ENCODE results near the gene LRRC23.
"Not testable (repeated sequence)": the region's sequence is repeated elsewhere in the genome, so short reads cannot be mapped to it uniquely, and the experiment has no call there.

The LRRC23 gene, protein sequence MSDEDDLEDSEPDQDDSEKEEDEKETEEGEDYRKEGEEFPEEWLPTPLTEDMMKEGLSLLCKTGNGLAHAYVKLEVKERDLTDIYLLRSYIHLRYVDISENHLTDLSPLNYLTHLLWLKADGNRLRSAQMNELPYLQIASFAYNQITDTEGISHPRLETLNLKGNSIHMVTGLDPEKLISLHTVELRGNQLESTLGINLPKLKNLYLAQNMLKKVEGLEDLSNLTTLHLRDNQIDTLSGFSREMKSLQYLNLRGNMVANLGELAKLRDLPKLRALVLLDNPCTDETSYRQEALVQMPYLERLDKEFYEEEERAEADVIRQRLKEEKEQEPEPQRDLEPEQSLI

DNA sequence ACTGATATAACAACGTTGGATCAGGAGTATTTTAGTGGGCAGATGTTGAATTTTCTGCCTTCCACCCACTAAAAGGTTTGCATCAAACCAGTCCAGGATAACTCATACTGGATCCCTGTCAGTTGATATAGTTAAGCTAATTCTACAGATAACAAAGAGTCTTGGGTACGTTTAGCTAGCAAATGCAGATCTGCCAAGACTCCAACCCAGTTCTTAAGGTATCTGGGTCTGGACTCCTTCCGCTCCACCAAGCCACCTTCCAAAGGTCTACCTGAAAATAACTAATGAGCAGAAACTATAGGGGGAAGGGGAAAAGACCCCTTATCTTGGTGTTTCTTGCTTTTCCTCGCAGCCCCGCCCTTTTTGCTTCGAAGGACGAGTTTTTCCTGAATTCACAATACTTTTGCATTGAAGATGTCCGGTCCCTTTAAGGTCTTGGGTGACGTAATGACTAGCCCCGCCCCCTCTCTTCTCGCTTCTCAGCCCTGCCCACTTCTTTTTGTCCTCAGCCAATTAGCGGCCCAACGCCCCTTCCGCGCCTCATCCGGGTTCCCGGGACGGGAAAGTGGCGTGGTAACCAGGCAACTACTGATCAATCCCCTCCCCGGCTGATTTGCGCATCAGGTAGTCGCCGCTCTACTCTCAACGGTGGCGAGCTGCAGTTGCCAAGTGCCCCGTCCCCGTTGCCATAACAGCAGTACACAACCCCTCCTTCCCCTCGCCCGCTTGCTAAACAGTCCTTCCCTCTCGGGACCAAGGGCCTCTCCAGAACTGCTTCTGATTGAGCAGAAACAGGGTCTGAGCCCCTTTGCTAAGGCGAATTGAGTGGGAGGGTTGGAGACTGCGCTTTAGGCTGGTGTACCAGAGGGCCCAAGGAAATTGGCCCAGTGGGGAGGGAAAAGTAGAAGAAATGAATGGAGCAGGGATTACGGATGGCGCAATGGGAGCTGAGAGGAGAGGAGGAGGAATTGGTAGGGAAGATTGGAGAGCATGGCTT, at the start of gene LRRC23:
TSS of gene LRRC23 (plus strand) at position 543 of the 997 bp plus-strand sequence. CDS start 812 bp downstream, outside the sequence.
- peak; percentile 91 for DNase-seq (ENCODE audit: low spot score)

DNA sequence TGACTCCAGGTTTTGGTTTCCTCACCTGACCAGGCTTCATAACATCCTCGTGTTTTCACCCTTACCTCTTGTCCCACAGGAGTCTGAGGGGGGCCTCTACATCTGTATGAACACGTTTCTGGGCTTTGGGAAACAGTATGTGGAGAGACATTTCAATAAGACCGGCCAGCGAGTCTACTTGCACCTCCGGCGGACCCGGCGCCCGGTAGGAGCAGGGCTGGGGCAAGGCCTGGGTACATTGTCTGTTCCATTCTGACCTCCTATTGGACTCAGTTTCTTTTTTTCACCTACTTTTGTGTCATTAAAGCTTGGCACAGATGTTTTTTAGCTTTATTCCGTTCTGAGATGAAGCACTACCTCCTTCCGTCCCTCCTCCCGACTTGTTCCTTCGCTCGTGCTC, 49.3 kb upstream of the LRRC23 start:
- no peak for DNase-seq (ENCODE audit: low spot score)

DNA sequence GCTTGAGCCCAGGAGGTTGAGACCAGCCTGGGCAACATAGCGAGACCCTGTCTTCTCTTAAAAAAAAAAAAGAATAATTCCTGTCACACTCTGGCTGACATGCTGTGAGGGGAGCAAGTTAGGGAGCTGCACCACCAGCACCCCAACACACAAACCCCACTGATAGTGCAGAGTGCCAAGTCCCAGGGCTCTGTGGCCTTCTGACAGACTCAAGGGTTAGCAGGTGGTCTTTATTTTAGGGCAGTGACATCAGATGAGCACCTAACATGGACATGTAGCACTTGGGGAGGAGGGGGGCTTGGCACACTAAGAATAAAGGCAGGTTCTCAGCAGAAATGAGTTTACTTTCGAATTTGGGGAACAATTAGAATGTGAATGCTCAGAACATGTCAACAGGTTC, 45.8 kb upstream of the LRRC23 start:
- DNase-seq (ENCODE audit: low spot score): no peak

DNA sequence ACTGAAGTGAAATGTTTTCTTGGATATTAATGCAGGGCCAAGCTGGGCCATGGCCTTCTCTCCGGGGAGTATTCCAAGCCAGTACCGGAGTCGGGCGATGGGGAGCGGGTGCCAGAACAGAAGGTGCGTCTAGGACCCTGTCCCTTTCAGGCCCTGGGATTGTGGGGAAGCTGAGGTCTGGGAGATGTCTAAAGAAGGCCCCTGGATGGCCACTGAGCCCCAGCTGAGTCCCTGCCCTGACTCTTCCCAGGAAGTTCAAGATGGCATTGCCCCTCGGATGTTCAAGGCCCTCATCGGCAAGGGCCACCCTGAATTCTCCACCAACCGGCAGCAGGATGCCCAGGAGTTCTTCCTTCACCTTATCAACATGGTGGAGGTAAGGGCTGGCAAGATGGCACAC, 44.5 kb upstream of the LRRC23 start:
- DNase-seq (ENCODE audit: low spot score): no peak

DNA sequence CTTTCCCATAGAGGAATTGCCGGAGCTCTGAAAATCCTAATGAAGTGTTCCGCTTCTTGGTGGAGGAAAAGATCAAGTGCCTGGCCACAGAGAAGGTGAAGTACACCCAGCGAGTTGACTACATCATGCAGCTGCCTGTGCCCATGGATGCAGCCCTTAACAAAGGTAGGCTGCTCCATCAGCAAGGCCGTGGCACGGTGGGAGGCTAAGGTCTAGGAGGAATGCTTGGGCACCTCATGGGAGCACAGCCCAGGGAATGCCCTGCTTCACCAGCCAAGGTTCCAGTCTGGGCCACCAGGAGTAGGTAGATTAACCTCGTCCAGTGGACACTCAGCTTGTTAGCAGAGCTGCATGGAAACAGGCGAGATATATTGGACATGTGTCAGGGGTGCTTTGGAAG, 43.7 kb upstream of the LRRC23 start:
- DNase-seq (ENCODE audit: low spot score): no peak

DNA sequence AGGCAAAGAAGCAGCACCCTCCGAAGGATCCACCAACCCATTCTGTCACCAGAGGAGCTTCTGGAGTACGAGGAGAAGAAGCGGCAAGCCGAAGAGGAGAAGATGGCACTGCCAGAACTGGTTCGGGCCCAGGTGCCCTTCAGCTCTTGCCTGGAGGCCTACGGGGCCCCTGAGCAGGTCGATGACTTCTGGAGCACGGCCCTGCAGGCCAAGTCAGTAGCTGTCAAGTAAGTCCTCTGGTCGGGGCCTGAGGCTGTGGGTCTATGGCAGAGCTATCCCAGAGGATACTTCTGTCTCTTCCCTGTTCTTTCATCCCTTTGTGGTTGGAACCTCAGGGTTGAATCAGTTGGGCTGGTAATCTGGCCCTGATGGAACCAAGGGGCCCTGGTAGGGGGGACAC, 43.2 kb upstream of the LRRC23 start:
- DNase-seq (ENCODE audit: low spot score): no peak

DNA sequence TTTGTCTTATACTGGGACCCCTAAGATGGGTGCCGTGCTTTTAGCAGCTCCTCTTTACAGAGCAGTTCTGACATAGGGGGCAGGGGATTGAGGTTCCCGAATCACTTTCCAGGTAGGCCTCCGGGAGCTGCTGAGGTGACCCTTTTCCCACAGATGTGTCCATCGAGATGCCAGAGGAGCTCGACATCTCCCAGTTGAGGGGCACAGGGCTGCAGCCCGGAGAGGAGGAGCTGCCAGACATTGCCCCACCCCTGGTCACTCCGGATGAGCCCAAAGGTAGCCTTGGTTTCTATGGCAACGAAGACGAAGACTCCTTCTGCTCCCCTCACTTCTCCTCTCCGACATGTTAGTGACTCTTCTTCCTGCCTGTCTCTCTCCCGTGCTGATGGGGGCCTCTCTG, 41.6 kb upstream of the LRRC23 start:
- DNase-seq (ENCODE audit: low spot score): no peak

DNA sequence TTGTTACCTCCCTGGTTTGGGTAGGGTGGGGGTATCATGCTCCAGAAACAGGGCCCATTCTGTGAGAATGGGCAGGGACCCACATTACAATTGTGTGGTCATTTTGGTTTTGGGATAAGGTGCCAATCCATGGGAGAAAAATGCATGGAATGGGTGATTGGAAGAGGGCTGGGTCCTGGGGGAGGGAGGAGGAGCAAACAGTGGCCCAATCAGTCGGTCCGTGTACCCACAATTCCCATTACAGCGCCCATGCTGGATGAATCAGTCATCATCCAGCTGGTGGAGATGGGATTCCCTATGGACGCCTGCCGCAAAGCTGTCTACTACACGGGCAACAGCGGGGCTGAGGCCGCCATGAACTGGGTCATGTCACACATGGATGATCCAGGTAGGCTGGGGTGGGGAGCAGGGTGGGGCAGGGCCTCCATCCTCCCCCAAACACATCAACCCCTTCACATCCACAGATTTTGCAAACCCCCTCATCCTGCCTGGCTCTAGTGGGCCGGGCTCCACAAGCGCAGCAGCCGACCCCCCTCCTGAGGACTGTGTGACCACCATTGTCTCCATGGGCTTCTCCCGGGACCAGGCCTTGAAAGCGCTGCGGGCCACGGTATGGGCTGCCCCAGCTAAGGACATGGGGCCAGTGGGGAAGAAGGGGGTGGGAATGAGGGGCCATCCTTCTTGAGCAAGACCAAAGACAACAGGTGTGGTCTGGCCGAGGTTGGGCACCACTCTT, 40.9 kb upstream of the LRRC23 start:
- peak; percentile 10 for DNase-seq (ENCODE audit: low spot score)

DNA sequence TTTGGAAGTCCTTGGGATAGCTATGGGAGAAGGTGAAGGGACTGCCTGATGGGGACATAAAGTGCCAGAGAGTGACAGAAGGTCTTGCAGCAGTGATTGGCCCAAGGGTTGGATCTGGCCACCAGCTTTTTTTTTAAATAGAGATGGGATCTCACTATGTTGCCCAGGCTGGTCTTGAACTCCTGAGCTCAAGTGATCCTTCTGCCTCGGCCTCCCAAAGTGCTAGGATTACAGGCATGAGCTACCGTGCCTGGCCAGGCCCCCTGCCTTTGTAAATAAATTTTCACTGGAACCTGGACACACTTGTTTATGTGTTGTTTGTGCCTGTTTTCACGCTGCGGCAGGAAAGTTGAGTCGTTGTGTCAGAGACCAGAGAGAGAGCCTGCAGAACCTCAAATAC, 39.3 kb upstream of the LRRC23 start:
- not testable (repeated sequence) for DNase-seq (ENCODE audit: low spot score)

DNA sequence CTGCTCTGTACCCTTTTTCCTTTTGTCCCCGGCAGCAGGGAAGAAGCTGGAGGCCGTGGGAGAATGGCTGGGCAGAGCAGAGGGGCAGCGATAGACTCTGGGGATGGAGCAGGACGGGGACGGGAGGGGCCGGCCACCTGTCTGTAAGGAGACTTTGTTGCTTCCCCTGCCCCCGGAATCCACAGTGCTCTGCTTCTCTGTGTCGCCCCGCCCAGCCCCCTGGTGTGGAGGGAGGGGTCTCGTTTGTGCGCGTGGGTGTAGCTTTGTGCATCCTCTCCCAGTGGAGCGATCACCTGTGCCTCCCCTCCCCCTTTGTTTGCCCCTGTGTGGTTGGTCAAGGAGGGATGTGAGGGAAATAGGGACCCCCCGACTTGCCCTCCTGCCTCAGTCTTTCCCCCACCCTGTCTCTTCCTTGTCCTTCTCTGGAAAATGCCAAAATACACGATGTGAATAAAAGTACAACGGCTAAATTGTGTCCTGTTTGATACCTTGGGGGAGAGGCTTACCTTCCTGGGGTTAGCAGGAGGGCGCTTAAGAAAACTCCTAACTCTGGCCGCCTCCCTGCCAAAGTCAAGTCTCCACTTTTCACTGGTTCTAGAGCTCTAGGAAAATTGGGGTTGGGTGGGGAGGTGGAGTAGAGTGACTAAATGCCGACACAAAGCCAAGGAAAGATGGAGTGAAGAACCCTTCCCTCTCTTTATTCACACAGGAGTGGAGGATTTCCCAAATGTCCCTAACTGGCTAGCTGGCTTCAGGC, 38.3 kb upstream of the LRRC23 start:
- no peak for DNase-seq (ENCODE audit: low spot score)

DNA sequence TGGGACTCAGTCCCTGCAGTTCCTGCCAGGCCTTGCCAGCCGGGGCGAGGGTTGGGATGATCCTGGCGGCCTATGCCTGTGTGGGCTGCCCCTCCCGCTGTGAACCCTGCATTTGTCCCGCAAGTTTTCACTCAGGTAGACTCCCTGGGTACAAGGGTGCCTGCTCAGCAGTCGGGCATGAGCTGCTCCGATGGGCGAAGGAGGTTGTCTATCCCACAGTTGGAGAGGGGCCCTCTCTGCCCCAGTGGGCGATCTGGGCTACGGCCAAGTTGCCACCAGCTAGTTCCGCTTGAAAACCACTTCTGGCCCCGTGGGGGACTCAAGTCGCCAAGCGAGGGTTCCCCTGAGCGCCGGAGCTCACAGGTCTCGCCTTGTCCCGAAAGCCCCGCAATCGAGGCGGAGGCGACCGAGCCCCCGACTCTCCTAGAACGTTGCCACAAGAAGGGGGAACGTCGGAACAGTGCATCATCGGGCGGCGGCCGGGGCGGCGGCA, 37.7 kb upstream of the LRRC23 start:
- DNase-seq (ENCODE audit: low spot score): no peak

DNA sequence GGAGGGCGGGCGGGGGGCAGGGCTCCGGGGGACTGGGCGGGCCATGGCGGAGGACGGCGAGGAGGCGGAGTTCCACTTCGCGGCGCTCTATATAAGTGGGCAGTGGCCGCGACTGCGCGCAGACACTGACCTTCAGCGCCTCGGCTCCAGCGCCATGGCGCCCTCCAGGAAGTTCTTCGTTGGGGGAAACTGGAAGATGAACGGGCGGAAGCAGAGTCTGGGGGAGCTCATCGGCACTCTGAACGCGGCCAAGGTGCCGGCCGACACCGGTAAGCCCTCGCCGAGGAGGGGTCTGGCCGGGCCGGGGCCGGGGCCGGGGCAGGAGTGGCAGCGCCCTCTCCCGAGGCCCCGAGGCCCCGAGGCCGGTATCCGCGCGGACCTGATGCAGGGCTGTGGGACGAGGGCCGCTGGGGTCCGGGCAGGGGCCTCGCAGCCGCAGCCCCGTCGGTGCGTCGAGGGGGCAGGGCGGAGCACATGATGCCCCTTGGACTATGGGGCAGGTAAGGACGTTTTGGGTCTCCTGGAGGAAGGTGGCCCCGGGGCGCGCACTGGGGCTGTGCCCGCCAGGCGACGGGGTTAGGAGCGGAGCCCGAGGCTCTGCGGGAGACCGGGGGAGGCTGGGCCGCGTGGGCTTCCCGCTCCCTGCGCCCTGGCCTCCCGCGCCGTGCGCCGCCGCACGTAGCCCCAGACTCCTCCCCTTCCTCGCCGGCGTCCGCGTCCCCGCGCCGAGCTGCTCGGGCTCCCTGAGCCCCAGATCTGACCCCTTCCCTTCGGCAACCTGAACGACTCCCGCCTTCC, 37.0 kb upstream of the LRRC23 start, which contains the start of gene TPI1:
TSS of gene TPI1 (plus strand) at position 119 of the 798 bp plus-strand sequence. CDS start at position 155, 36 bp downstream.
- DNase-seq (ENCODE audit: low spot score): peak; percentile 98

DNA sequence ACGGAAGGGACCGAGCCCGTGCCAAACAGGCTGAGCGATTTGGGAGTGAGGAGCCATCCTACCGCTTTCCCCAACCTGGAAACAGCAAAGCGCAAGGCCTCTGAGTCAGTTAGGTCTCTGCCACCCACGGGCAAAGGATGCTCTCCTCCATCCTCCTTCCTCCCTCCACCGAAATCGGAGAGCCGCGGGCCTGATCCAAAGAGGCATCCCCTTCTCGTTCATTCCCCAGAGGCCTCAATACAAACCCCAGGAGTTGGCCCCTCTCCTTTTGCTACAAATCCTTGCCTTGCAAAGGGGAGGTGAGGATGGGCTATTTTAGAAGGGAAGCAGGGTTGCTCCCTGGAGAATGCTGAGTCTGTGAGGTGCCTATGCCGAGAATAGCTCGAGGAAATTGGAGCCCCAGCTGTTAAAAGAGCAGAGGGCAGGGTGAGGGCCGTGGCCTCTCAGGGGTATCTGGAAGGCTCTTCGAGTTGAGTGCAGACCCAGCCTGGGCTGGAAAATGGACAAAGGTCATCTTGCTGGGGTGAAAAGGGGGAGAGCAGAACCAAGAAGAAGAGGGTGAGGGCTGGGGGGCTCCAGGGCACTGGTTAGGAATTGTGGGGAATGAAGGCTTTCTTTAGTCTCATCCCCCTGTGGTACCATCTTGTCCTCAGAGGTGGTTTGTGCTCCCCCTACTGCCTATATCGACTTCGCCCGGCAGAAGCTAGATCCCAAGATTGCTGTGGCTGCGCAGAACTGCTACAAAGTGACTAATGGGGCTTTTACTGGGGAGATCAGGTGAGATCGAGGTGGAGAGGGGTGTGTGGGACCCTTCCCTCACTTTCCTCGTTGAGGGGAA, 36.2 kb upstream of the LRRC23 start:
- no peak for DNase-seq (ENCODE audit: low spot score)

DNA sequence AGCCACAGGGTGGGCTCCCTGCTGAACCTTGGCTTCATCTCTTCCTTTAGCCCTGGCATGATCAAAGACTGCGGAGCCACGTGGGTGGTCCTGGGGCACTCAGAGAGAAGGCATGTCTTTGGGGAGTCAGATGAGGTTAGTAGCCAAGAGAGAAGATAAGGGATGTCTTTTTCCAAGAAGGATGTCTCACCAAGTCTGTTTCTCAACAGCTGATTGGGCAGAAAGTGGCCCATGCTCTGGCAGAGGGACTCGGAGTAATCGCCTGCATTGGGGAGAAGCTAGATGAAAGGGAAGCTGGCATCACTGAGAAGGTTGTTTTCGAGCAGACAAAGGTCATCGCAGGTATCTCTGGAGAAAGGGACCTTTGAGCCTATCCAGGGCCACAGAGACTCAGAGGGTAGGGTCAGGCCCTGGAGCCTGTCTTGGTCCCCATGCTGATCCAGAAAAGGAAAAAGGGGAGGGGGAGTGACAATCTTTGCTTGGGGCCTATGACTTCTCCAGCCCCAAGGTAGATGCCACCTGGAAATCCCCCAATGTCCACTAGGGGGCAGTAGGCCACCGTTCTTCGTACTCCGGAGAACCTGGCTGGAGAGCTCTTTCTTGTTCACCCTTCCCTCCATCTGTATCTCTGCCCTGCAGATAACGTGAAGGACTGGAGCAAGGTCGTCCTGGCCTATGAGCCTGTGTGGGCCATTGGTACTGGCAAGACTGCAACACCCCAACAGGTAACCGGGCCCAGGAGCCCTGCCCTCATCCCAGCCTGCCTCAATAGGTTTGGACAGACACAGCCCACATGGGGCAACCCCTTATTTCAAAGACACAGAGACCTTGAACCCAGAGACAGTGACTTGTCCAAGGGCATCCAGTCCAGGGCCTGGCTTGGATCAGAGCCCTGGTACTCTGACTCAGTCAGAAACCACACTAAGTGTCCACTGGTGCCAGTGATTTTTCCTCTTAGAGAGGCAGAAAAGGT, 35.3 kb upstream of the LRRC23 start:
- peak; percentile 69 for DNase-seq (ENCODE audit: low spot score)

DNA sequence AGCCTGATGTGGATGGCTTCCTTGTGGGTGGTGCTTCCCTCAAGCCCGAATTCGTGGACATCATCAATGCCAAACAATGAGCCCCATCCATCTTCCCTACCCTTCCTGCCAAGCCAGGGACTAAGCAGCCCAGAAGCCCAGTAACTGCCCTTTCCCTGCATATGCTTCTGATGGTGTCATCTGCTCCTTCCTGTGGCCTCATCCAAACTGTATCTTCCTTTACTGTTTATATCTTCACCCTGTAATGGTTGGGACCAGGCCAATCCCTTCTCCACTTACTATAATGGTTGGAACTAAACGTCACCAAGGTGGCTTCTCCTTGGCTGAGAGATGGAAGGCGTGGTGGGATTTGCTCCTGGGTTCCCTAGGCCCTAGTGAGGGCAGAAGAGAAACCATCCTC, 34.3 kb upstream of the LRRC23 start:
- DNase-seq (ENCODE audit: low spot score): not testable (repeated sequence)

DNA sequence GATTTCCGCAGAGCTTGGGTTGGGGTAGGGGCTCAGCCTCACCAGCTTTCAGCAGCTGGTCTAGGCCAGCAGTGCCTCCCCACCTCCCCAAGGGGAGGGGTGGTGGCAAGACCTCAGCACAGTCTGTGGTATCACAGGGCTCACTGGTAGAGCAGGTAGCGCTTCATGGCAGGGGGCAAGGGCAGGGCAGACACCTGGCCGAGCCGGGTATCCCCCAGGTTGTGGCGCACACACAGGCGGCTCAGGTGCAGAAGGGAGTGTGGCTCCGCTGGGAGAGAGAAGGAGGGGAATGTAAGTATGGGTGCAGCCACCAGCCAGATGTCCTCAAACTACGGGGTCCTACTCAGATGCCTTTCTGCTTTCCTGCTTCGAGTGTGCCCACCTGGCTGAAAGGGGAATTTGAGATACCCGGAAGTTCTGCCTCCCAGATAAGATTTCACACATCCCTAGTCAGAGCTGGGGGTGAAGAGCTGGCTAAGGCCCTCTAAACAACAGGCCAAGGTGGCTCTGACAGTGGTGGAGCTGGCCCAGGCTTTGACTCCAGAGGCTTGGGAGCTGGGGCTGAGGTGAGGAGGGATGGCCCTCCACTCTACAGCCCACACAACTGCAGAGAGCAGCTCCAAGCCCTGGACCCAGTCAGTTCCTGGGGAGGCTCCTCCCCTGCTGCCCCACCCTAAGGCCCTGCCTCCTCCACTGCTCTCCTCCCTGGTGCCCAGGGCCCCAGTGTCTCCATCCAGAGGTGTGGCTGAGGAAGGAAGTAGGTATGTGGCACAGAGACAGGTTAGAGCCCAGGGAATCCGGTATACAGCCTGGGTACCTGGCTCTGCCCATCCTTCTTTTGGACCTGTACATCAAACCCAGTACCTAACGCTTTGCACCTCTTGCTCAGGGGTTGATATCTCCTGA, 33.3 kb upstream of the LRRC23 start:
- DNase-seq (ENCODE audit: low spot score): no peak
